Measurements from ENCODE around the gene CRIM1.

- no peak for TF ChIP-seq RAD21 (IDR thresholded peaks at IDR 0.05; ENCODE audit: low read depth)
- TF ChIP-seq MAX (IDR thresholded peaks at IDR 0.05) = no peak
- TF ChIP-seq FOXM1 (IDR thresholded peaks at IDR 0.05; ENCODE audit: borderline replicate concordance, low read depth) = no peak
- no peak for TF ChIP-seq USF1 (IDR thresholded peaks at IDR 0.05)
- no peak for TF ChIP-seq TCF12 (IDR thresholded peaks at IDR 0.05; ENCODE audit: low read depth)
- TF ChIP-seq REST (IDR thresholded peaks at IDR 0.05; ENCODE audit: low read depth) = no peak
- no peak for TF ChIP-seq EP300 (IDR thresholded peaks at IDR 0.05; ENCODE audit: borderline replicate concordance)
- no peak for TF ChIP-seq YY1 (IDR thresholded peaks at IDR 0.05; ENCODE audit: low read depth)
- TF ChIP-seq CEBPB (IDR thresholded peaks at IDR 0.05) = no peak
- no peak for TF ChIP-seq TAF1 (IDR thresholded peaks at IDR 0.05; ENCODE audit: low read depth)
- TF ChIP-seq TEAD4 (IDR thresholded peaks at IDR 0.05) = no peak
Measured at GRCh38 chr2:36389577-36389976, 34.0 kb downstream of the CRIM1 start.
